OCI-LY3 (cell line): ENCODE data around the gene CEP70.

Experiments
- CTCF ChIP-seq: fragments of 200-600, 300-600 bp; sonication (generic); IDR thresholded peaks from 2 replicates; pipeline ENCODE4 v1.5.1; 2014; ENCODE audit warnings: antibody characterized with exemption, low read length, low read depth
- EZH2phosphoT487 ChIP-seq: fragments of 200-600 bp; shearing (Covaris generic); IDR thresholded peaks from 2 replicates; pipeline ENCODE4 v1.6.1; 2018; ENCODE audit warnings: antibody characterized with exemption, mixed run types, low read depth

GRCh38 chr3:138463724-138464490 is 130.2 kb downstream of the CEP70 start:
- TF ChIP-seq CTCF, result no peak
- no peak for TF ChIP-seq EZH2phosphoT487
